Gastroesophageal sphincter (tissue), 4 donors: ENCODE measurements around the gene SH3PXD2A. TPM values are rescaled to one million over a fixed set of nuclear protein-coding genes. Genes with fewer than 3 reads are reported as not detected.
A peak's percentile ranks its signal among the peaks of the same experiment; 100 is the strongest.
"Not testable (repeated sequence)": the region's sequence is repeated elsewhere in the genome, so short reads cannot be mapped to it uniquely, and the experiment has no call there.

Source experiments
- ATAC-seq: fragments of 150-250 bp; one replicate; pipeline ENCODE4 v1.9.1; 2016; ENCODE audit warnings: mild to moderate bottlenecking, moderate library complexity
- H3K27ac ChIP-seq, 4 donors: fragments of 200-600 bp; sonication (generic) in 3 of 4; 1 replicate in 3 of 4; 2 replicates in 1 of 4; pipeline ENCODE4 v1.5.1; 2016 to 2019
- H3K27me3 ChIP-seq: fragments of 200-600 bp; sonication (generic); one replicate; pipeline ENCODE4 v1.5.1; 2019
- H3K36me3 ChIP-seq, 2 donors: fragments of 200-600 bp; sonication (generic); one replicate each; pipeline ENCODE4 v1.5.1; 2019; ENCODE audit warnings: control low read depth in 1 of 2
- H3K4me1 ChIP-seq, 3 donors: fragments of 200-600 bp; sonication (generic); 1 replicate in 2 of 3; 2 replicates in 1 of 3; pipeline ENCODE4 v1.5.1; 2016 to 2019; ENCODE audit warnings: control low read depth in 2 of 3
- H3K4me3 ChIP-seq, 2 donors: fragments of 200-600 bp; sonication (generic); one replicate each; pipeline ENCODE4 v1.5.1; 2019; ENCODE audit warnings: mild to moderate bottlenecking in 1 of 2, moderate library complexity in 1 of 2
- H3K9me3 ChIP-seq, 3 donors: fragments of 200-600 bp; sonication (generic); one replicate each; pipeline ENCODE4 v1.5.1; 2017 to 2019; ENCODE audit warnings: control low read depth in 2 of 3
- EP300 ChIP-seq: sonication (generic); formaldehyde crosslinking; IDR thresholded peaks from one replicate; pipeline ENCODE4 v1.6.1; 2017; ENCODE audit warnings: antibody characterized with exemption, mild to moderate bottlenecking
- POLR2A ChIP-seq, 2 donors: fragments of 450-650 bp; IDR thresholded peaks; one replicate each; pipeline ENCODE4 v1.6.1; 2017; ENCODE audit warnings: antibody characterized with exemption in 2 of 2, mild to moderate bottlenecking in 2 of 2, moderate library complexity in 1 of 2
- POLR2AphosphoS5 ChIP-seq: sonication (generic); formaldehyde crosslinking; IDR thresholded peaks from one replicate; pipeline ENCODE4 v1.6.1; 2017; ENCODE audit warnings: antibody characterized with exemption
- WGBS, 2 donors: methylation state at CpG; one replicate each; pipeline ENCODE4 v1.1.5; 2018; ENCODE audit warnings: low coverage in 1 of 2; 5-methylcytosine and 5-hydroxymethylcytosine counted together
- total RNA-seq, 4 donors: library from RNA; depleted of rRNA; stranded (reverse); fragments of >200 nt; gene quantifications; one replicate each; pipeline ENCODE4 v1.1.0, GENCODE V29; 2016
- TF ChIP-seq, protein P1 (sequence below), 4 experiments: fragments of 200-600 bp in 2 of 4; fragments of 450-650 bp in 2 of 4; sonication (generic) in 1 of 4; IDR thresholded peaks; one replicate each; pipeline ENCODE4 v1.5.1; 2017 to 2019; ENCODE audit warnings: antibody characterized with exemption in 4 of 4, mild to moderate bottlenecking in 2 of 4, moderate library complexity in 2 of 4

Gene SH3PXD2A
- total RNA-seq, 4 donors from 2014 or later = 31.2 to 65.2 (median 39.5) TPM

- no peaks in the 10 kb centered on the region for H3K9me3 ChIP-seq
- peak overlapping the region in 3 of 4 donors; percentile 18 to 88 (median 88) for H3K27ac ChIP-seq
- 57% methylated on average over 1 of the region's 5 CpGs; no CpG with 5 or more reads in 1 of the 2 donors for WGBS, 2 donors
- no peak for ATAC-seq
- no peaks in the 10 kb centered on the region for H3K27me3 ChIP-seq
- peaks cover 0 to 41% of the 10 kb centered on the region in 2 donors for H3K36me3 ChIP-seq
- no peak overlapping the region for H3K4me3 ChIP-seq
- peaks cover 8 to 60% (median 37%) of the 10 kb centered on the region in 3 donors for H3K4me1 ChIP-seq
- TF ChIP-seq, protein P1, sequence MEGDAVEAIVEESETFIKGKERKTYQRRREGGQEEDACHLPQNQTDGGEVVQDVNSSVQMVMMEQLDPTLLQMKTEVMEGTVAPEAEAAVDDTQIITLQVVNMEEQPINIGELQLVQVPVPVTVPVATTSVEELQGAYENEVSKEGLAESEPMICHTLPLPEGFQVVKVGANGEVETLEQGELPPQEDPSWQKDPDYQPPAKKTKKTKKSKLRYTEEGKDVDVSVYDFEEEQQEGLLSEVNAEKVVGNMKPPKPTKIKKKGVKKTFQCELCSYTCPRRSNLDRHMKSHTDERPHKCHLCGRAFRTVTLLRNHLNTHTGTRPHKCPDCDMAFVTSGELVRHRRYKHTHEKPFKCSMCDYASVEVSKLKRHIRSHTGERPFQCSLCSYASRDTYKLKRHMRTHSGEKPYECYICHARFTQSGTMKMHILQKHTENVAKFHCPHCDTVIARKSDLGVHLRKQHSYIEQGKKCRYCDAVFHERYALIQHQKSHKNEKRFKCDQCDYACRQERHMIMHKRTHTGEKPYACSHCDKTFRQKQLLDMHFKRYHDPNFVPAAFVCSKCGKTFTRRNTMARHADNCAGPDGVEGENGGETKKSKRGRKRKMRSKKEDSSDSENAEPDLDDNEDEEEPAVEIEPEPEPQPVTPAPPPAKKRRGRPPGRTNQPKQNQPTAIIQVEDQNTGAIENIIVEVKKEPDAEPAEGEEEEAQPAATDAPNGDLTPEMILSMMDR (IDR thresholded peaks at IDR 0.05) = no peak
- TF ChIP-seq EP300 (no peak), POLR2AphosphoS5 (peak; percentile 19), POLR2A (IDR thresholded peaks at IDR 0.05) (no peak)
Observed at GRCh38 chr10:103635580-103635979, 219.8 kb downstream of the SH3PXD2A start.

DNA sequence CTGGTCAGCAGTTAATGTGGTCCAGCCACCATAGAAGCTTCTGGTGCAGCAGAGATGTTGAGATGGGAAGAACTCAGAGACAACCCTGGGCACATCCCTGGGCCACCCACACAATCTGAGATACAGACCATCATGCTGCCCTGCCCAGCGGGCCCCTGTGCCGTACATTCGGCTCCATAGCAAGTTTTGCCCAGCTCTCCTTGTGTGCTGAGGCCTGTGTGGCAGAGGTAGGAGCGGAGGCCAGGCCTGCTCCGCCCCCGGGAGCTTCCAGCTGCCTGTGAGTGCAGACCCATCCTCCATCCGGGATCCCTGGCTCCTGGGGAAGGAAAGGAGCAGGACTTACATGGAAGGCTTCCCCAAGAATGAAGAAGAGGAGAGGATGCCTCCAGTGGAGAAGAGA, 221.5 kb downstream of the SH3PXD2A start:
- Histone ChIP-seq H3K9me3 (no peaks in the 10 kb centered on the region), H3K4me1 (peaks cover 8 to 57% (median 29%) of the 10 kb centered on the region in 3 donors), H3K36me3 (peaks cover 0 to 41% of the 10 kb centered on the region in 2 donors), H3K27me3 (no peaks in the 10 kb centered on the region), H3K4me3 (no peak overlapping the region), H3K27ac (no peak overlapping the region)
- TF ChIP-seq, protein P1 (IDR thresholded peaks at IDR 0.05) = no peak
- TF ChIP-seq EP300 (no peak), POLR2AphosphoS5 (no peak), POLR2A (IDR thresholded peaks at IDR 0.05) (no peak)
- ATAC-seq = no peak
- no CpG with 5 or more reads among the region's 7 CpGs for WGBS, 2 donors

DNA sequence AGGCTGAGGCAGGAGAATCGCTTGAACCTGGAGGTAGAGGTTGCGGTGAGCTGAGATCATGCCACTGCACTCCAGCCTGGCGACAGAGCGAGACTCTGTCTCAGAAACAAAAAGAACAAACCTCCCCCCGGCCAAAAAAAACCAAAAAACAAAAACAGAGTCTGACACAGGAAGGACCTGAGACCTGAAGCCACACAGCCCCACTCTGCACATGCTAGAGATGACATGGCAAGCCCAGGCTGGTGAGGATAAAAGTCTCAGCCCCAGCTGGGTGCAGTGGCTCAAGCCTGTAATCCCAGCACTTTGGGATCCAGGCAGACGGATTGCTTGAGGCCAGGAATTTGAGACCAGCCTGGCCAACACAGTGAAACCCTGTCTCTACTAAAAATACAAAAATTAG, 222.5 kb downstream of the SH3PXD2A start:
- H3K4me1 ChIP-seq = peaks cover 4 to 47% (median 20%) of the 10 kb centered on the region in 3 donors
- H3K27me3 ChIP-seq, H3K4me3 ChIP-seq, H3K27ac ChIP-seq, H3K9me3 ChIP-seq, ATAC-seq: not testable (repeated sequence)
- peaks cover 0 to 42% of the 10 kb centered on the region in 2 donors for H3K36me3 ChIP-seq
- WGBS, 2 donors = 80 to 90% methylated on average over 1 to 3 of the region's 6 CpGs

DNA sequence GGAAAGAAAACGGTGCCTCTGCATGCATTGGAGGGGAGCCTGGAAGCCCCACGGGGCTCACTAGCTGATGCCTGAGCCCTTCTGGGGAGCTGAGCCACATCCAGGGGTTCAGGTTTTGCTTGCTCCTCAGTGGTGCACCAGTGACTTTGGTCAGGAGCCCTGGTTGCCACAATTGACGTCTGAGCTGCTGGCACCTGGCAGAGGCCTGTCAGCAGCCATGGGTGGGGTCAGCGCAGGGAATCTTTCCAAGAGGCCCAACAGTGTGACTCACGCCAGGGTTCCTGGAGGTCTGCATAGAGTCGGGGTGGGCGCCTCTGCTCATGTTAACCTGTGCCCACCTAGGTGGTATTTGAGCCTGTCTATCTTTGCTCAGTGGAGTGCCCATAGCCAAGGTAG, 223.1 kb downstream of the SH3PXD2A start:
- peaks cover 0 to 41% (median 13%) of the 10 kb centered on the region in 3 donors for H3K4me1 ChIP-seq
- no peak overlapping the region for H3K4me3 ChIP-seq
- peaks cover 0 to 48% of the 10 kb centered on the region in 2 donors for H3K36me3 ChIP-seq
- no peak for ATAC-seq
- TF ChIP-seq POLR2AphosphoS5 (no peak), EP300 (no peak), POLR2A (IDR thresholded peaks at IDR 0.05) (no peak)
- TF ChIP-seq, protein P1 (IDR thresholded peaks at IDR 0.05) = no peak
- no peak overlapping the region for H3K27ac ChIP-seq
- H3K9me3 ChIP-seq = no peaks in the 10 kb centered on the region
- WGBS, 2 donors = no CpG with 5 or more reads among the region's 7 CpGs
- H3K27me3 ChIP-seq = no peaks in the 10 kb centered on the region

- no CpG with 5 or more reads among the region's 1 CpG for WGBS, 2 donors
- Histone ChIP-seq H3K27ac (no peak overlapping the region), H3K9me3 (no peaks in the 10 kb centered on the region), H3K4me1 (peaks cover 0 to 20% (median 0%) of the 10 kb centered on the region in 3 donors), H3K27me3 (no peaks in the 10 kb centered on the region), H3K36me3 (peaks cover 0 to 65% of the 10 kb centered on the region in 2 donors), H3K4me3 (no peak overlapping the region)
- TF ChIP-seq POLR2A (IDR thresholded peaks at IDR 0.05) (no peak), EP300 (no peak), POLR2AphosphoS5 (no peak)
- TF ChIP-seq, protein P1 (IDR thresholded peaks at IDR 0.05) = no peak
- ATAC-seq = no peak
Observed at GRCh38 chr10:103630156-103630555, 225.2 kb downstream of the SH3PXD2A start.
